Measurements from ENCODE around the gene PLCL1. TPM values are rescaled to one million over a fixed set of nuclear protein-coding genes. Genes with fewer than 3 reads are reported as not detected.
"Not testable (repeated sequence)": the region's sequence is repeated elsewhere in the genome, so short reads cannot be mapped to it uniquely, and the experiment has no call there.

The PLCL1 gene
- total RNA-seq, 1 donor from 2014 or later: 1.0 TPM

DNA sequence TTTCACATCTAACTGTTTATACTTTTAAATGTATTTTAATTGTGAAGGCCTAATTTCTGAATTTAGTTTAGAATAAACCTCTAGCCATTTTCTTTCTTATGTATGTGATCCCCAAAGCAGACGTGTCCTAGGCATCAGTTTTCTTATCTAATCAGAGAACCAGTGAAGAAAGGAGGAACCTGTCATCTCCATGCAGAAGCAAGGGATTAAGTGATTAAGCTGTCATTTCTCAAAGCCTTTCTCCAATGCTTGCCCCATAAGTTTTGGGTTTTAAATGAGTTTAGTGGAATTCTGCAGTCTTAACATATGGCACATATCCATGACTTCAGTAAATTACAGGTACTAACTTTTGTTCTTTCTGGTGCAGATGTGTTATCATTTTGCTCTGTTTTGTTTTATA lies 190.4 kb downstream of the PLCL1 start:
- no peak for DNase-seq (ENCODE audit: low read depth in 2 of 2)

DNA sequence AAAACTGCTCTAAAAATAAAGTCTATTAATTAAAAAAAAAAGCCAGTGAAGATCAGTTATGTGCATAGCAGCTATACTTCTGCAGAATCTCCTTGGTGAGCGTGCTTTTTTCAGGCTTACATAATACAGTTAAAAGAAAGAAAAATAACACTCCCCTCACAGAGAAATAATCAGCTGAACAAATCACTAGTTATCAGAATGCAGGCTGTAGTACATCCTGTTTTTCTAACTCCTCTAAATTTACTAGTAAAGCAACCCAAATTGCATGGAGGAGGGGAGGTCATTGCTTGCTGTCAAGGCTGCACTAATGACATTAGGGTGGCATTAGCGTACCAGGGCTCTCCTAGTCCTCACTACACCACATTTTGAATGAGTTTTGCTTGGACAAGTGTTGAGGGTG lies 192.2 kb downstream of the PLCL1 start:
- no peak for DNase-seq (ENCODE audit: low read depth in 2 of 2)

DNA sequence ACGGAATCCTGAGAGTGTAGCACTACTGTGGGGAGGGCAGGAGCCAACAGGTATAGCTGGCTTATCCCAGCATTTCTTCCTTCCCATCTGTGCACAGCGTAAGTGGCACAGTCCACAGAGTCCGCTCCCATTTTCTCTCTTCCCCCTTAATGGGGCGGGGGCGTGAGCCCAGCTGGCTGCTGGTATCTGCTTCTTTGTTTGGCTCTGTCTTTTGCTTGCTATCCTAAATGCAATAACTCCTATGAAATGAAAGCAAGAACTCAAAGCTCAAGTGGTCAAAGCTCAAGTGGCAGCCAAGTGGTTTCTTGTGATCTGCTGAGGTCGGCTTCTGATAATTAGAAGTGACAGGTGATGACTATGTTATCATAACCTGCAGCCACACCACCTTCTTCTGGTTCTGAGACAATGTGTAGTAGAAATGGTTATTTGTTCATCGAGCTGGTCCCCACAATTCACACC lies 192.7 kb downstream of the PLCL1 start:
- no peak for DNase-seq (ENCODE audit: low read depth in 2 of 2)

DNA sequence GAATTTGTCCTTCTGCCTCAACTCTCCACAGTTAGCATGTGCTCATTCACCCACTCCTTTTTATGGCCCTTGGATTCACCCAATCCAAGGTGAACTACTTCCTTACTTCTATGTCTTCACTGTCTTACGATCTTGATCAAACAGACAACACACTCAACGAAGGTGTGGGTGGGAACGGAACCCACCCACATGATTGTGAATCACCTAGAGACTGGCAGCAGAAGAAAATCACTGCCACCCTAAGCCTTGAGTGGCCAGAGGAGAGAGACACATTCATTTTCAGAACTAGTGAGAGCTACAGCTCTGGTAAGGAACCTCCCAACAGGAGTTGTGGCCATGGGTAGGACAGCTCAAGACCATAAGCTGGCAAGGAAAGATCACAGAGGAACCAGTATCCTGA lies 194.3 kb downstream of the PLCL1 start:
- no peak for DNase-seq (ENCODE audit: low read depth in 2 of 2)

DNA sequence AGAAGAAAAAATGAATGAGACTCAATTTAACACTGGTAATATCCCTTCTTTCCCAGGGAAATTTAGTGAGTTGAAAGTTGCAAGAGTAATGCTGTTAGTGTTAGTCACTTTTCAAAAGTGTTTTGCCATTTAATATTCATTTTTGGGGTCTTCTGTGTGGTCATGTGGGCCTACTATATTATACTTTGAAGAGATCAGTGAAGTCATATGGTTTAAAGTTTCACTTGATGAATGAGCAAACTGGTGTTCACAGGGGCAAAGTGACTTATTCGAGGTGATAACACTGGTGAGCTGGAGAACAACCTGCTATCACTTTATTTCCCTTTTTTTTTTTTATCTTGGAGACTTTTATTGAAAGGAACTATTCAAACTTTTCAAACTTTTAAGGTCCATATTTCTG lies 196.0 kb downstream of the PLCL1 start:
- no peak for DNase-seq (ENCODE audit: low read depth in 2 of 2)

DNA sequence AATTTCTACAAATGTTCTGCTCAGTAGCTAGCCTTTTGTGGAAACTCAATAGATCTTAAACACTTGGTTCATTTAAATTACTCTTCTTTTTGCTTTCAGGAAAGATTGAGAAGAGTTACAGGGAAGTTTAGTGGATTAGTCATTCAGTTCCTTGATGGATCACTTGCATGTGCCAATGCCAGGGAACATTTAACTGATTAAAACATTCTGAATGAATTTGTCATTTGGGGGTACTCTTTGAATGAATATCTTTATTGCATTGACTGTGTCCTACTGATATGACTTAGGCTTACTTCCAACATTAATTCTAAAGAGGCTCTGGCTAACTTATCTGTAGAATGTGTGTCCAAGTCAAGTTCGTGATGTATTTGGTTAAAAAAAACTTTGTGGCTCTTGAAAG lies 199.8 kb downstream of the PLCL1 start:
- no peak for DNase-seq (ENCODE audit: low read depth in 2 of 2)

DNA sequence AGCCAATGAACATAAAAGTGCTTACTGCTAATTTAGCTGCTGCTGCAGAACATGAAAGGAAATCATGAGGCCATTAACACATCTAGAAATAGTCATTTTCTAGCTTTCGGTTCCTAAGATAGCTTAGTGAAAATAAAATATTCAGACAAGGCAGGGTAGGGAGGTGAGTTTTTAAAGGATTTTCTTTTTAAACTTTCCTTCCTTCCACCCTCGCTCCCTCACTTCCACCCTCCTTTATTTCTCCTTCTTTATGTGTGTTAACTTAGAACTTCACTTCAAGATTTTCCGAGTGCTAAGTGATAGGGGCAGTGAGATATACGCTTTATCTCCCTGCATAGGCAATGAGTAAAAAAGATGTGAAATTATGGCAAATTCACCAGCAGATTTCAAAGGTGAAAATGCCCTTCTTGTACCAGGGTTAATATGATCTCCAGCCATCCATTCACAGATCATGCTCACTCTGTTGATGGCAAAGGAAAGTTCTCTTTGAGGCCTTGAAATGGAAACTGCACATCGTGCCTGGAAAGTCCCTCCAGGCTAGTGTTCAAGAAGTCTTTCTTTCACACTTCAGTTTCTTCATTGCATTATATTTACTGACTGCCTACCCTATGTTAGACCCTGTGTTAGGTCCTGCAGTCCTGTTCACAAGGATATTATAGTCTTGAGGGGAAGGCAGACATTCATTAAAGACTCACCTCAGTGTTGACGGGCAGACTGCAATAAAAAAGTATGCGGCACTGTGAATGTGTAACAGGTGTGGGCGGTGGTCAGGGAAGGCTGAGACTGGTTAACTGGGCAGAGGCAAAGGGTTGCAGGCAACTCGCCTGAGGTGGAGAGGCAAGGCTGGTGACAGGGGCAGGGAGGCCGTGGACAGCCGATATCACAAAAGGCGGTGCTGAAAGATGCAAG lies 200.8 kb downstream of the PLCL1 start:
- DNase-seq (ENCODE audit: low read depth in 2 of 2): no peak

DNA sequence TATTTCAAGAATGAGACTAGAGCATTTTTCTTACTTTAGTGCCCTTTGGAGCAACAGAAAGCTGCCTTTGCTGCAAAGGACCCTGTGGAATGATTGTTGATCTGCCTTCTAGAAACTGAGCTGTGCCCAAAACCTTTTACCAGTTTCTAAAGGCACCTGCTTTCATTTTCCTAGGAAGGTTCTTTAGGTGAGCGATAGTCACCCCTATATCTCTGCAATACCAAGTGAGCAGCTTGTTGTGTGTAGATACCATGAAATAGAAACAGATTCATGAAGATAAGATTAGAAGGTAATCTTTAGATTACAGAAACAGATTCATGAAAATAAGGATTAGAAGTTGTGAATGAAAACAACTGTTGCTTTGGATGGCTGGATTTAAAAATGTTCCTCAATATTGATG lies 202.3 kb downstream of the PLCL1 start:
- DNase-seq (ENCODE audit: low read depth in 2 of 2): no peak

DNA sequence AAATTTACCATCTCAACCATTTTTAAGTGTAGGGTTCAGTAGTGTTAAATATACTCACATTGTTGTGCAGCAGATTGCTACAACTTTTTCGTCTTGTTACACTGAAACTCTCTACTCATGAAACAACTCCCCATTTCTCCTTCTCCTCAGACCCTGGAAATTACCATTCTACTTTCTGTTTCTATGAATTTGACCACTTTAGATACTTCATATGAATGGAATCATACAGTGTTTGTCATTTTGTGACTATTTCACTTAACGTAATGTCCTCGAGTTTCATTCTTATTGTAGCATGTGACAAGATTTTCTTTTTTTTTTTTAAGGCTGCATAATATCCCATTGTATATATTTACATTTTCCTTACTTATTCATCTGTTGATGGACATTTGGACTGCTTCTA lies 203.8 kb downstream of the PLCL1 start:
- DNase-seq (ENCODE audit: low read depth in 2 of 2): no peak

DNA sequence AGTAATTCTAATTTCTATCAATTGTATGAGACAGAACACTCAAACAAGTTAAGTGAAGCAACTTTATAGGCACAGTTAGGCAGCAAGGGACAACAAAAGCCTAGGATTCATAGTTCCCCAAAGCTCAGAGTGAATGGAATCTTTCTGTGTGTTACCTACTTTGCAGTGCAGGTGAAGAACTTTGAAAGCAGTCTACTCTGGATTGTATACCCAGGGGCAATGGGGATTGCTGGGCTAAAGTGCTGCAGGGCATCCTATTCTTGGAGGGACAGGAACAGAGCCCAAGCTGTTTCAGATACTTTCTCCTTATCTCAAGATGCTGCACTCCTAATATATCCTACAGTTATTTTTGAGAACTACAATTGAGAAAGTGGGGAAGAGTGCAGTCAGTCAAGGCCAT lies 207.6 kb downstream of the PLCL1 start:
- DNase-seq (ENCODE audit: low read depth in 2 of 2): no peak

DNA sequence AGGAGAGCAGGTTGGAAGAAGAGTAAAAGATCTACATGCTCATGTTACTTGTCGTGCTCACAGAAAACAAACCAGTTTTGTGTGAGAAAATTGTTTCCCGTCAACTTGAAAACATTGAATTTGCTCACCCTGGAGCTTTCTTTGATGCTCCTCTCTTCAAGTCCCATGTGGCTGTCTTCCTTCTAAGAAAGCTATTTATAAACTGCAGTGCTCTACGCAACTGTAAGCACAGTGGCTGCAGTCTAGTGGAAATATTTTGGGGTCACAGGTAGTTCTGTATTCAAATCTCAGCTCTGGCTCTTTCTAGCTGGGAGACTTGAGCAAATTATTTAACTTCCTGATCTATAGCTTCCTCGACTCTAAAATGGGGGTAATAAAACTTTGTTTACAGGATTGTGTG lies 211.8 kb downstream of the PLCL1 start:
- no peak for DNase-seq (ENCODE audit: low read depth in 2 of 2)

DNA sequence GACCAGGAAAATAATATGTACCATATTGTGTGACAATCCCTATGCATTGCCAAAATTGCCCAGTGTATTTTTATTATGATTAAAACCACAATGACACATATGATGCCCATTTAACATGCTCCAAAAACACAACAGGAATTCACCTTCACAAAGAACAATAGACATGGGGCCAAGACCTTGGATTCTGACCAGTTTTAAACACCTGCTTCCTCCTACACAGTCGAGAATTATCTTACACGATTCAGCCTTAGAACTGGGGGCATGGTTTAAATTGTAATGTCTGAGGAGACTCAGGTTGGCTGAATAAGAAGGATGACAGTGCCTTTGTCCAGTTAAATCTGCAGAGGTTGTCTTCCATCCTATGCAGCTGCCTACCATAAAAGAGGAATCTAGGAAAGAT lies 212.7 kb downstream of the PLCL1 start:
- no peak for DNase-seq (ENCODE audit: low read depth in 2 of 2)

DNA sequence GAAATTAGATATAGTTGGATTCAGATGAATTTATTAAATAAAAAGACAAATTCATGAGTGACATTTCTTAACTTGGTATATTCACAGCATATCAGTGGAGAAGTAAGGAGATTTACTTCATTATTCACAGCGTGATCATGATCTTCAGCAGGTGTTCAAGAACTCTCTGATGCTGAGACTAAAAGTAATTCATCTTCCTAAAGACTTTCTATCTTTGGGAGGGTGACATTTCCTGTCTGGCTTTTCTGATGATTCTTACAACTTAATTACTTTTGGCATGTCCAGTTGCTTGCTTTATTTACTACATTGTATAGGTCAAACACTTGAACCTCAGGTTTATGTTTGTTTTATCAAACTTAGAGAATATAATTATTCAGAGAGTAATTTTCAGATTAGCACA lies 224.6 kb downstream of the PLCL1 start:
- DNase-seq (ENCODE audit: low read depth in 2 of 2): no peak

DNA sequence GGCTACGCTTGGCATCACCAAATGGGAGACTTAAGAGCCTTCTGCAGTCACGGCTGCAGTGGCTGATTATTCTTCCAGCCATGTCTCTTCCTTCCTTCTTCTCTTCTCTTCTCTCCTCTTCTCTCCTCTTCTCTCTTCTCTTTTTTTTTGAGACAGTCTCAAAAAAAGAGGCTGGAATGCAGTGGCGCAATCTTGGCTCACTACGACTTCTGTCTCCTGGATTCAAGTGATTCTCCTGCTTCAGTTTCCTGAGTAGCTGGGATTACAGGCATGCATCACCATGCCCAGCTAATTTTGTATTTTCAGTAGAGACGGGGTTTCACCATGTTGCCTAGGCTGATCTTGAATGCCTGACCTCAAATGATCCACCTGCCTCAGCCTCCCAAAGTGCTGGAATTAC lies 225.2 kb downstream of the PLCL1 start:
- not testable (repeated sequence) for DNase-seq (ENCODE audit: low read depth in 2 of 2)

DNA sequence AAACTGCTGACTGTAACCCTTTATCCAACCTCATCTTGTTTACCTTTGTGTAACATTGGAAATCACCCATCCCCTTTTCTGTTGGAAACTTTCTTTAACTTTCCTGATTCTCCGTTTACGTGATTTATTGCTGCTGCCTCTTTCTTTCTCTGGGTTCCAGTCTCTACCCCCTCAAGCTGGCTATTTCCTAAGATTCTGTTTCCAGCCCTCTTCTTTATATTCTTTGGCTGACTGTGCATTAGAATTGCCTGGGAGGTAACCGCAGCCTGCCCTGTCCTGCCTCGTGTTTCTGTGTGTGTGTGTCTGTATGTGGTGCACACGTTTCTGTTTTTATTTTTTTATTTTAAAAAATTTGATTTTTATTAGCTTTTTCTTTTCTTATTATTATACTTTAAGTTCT lies 229.2 kb downstream of the PLCL1 start:
- DNase-seq (ENCODE audit: low read depth in 2 of 2): no peak

DNA sequence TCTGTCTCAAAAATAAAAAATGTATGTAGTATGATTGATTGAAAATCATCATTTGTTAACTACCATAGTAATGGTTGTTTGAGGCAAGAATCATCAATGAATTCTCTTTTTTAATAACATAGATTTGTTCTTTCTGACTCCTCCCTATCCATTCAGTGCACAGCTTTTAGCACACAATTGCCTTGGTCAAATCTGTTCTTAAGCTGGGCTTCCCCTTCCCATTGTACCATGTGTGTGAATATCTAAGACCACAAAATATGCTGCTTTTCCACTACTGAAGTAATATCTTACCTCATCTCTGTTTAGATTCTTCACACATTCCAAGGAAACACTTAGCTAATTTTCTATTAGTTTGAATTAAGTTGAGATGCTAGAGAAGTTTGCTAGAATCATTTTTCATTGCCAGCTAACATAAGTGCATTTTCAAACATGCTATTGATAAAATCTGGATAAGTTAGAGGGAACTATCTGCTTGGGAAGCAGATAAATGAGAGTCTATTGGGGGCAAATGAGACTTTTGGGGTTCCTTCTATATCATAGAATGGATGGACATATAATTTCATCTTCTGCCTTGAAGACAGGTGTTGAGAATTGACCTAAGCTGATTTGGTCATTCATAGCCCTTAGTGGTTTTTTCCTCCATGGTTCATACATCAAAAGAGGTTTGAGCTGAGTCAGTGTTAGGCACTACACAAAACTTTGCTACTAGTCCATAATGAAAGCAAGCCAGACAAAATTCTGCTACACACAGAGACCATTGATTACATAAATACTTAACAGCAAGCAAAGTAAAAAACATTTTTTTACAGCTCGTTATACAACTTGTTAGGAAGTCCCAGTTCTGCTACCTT lies 231.9 kb downstream of the PLCL1 start:
- no peak for DNase-seq (ENCODE audit: low read depth in 2 of 2)

DNA sequence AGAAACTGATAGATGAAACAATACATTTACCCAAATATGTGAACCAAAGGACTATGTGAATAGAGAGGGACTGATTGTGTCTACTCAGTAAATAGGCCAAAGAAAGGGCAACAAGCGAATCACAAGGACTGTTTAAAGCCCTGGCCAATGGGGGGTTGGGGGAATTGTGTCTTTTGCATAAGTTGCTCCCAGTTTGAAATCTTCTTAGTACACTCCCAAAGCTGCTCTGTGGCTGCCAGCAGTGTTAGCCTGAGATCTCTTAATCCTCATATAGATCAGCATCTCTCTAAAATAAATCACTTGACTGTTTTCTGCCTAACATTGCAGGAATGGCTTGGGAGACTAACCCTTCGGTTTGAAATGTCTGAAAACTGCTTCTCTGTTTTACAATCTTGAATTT lies 236.4 kb downstream of the PLCL1 start:
- DNase-seq (ENCODE audit: low read depth in 2 of 2): no peak

DNA sequence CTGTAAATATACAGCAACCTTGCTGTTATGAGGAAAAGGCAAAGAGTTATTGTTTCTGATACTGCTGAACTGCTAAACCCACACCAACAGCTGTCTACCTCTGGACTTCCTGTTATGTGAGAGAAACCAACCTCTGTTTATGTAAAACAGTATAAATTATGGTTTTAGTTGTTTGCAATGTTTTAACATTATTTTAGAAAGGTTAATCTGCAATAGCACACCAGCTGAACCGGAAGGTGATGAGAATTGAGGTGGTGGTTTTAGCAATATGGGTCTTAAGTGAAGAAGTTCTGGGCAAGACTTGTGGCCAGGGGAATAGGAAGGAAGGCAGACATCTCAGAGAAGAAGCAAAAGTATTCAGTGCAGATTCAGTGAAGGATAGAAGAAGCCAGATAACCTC lies 237.8 kb downstream of the PLCL1 start:
- DNase-seq (ENCODE audit: low read depth in 2 of 2): no peak

DNA sequence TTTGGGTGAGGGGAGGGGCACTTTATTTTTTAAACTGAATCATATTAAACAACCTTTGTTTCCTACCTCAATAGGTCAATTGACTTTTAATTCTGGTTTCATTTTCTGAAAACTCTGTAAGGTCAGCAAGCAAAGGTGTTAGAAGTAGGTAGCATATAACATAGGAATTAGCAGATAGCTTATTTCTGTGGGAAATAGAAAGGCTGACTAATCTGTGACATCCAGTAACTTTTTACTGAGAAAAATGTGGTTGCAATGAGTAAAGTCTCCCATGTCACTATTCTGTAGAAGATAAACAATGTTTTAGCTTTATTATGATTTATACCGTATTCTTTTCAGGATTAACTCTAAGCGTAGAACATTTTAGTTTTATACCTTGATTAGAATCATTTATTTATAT lies 240.4 kb downstream of the PLCL1 start:
- DNase-seq (ENCODE audit: low read depth in 2 of 2): no peak

DNA sequence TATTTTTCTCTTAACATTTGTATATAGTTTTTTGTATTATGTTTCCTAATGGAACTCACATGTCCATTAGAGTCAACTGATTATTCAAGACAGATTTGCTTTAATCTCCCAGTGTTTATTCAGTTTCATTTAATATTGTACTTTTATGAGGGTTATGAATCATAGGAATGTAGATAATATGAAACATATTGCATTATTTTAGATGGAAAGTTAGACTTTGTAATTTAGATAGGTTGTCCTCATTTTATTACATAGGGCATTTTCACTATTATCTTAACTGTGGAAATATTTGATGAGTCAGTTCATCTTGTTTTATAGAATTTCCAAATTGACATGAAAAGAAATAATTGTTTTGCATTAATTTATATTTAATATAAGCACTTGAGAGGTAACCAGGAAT lies 240.8 kb downstream of the PLCL1 start:
- no peak for DNase-seq (ENCODE audit: low read depth in 2 of 2)

DNA sequence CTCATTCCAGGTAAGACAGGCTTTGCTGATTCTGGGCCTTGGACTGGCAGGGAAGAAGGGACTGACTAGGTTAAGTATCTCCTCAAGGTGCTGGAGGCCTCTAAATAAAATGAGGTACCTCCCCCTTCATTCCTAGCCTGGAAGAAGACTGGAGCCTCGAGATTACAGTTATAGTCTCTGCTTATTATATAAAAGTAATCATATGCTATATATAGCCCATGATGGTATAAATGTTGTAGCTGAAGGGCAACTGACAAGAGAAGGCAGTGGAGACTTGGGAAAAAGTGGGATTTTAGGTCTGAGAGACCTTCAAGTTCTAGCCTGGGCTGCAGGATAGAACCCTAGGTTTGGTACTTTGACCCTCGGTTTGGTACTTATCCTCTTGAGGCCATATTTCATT lies 248.3 kb downstream of the PLCL1 start:
- no peak for DNase-seq (ENCODE audit: low read depth in 2 of 2)

DNA sequence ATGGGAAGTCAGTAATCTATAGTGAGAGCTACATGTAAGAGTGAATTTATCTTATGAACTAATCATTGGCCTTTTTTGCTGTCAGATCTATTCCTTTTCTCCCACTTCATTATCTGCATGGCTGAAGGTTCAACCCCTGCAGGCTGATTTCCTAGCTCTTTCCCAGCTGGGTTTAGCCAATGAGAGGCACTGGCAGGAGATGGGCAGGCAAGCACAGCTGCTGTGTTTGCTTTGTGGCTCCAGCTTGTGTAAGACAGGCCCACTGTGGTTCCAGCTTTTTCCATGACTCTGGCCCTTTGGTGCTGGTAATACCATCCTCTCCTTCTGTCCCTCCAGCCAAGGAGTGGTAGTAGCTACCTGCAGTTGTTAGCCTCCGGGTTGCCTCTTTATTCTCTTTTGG lies 248.8 kb downstream of the PLCL1 start:
- DNase-seq (ENCODE audit: low read depth in 2 of 2): no peak

DNA sequence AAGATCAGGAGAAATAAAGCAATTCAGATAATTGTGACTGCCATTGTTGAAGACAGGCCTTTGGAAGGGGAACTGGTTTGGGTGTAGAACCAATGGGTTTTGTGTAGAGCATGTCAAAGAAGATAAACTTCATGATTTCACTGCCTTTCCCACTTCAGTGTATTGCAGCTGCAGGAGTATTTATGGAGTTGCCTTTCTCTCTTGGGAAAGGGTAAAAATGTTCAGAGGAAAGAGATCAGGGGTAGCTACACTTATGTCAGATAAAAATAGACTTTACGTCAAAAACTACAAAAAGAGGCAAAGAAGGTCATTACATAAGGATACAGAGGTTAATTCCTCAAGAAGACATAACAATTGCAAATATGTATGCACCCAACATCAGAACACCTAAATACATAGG lies 249.4 kb downstream of the PLCL1 start:
- DNase-seq (ENCODE audit: low read depth in 2 of 2): no peak
